Upper lobe of left lung (tissue), 4 donors: Measurements from ENCODE around the gene RFWD3.
A peak's percentile ranks its signal among the peaks of the same experiment; 100 is the strongest.

Experiments
- CTCF ChIP-seq, 6 experiments: fragments of 450-650 bp in 4 of 6; fragments of 200-600 bp in 2 of 6; sonication (generic) in 2 of 6; IDR thresholded peaks; one replicate each; pipeline ENCODE4 v1.5.1; 2016 to 2019; ENCODE audit warnings: antibody characterized with exemption in 6 of 6
- POLR2A ChIP-seq, 4 donors: fragments of 450-650 bp; IDR thresholded peaks; one replicate each; pipeline ENCODE4 v1.5.1; 2016 to 2017; ENCODE audit warnings: antibody characterized with exemption in 4 of 4, mild to moderate bottlenecking in 2 of 4

- peak in 4 of 6 experiments; percentile 2 to 34 (median 14) for TF ChIP-seq CTCF (IDR thresholded peaks at IDR 0.05)
- peak in 3 of 4 donors; percentile 40 to 74 (median 48) for TF ChIP-seq POLR2A (IDR thresholded peaks at IDR 0.05)
Observed at GRCh38 chr16:74700438-74701225, 34.0 kb upstream of the RFWD3 start, which contains the start of gene MLKL.
